ENCODE results near the gene CLDN6.

CLDN6 gene

GRCh38 chr16:3017344-3017743, 639 bp downstream of the CLDN6 start:
- no peak overlapping the region for H3K4me3 ChIP-seq (replicated peaks in 1 of 2; ENCODE audit: low read depth in 2 of 2, low read length in 2 of 2)
- TF ChIP-seq, protein P1, sequence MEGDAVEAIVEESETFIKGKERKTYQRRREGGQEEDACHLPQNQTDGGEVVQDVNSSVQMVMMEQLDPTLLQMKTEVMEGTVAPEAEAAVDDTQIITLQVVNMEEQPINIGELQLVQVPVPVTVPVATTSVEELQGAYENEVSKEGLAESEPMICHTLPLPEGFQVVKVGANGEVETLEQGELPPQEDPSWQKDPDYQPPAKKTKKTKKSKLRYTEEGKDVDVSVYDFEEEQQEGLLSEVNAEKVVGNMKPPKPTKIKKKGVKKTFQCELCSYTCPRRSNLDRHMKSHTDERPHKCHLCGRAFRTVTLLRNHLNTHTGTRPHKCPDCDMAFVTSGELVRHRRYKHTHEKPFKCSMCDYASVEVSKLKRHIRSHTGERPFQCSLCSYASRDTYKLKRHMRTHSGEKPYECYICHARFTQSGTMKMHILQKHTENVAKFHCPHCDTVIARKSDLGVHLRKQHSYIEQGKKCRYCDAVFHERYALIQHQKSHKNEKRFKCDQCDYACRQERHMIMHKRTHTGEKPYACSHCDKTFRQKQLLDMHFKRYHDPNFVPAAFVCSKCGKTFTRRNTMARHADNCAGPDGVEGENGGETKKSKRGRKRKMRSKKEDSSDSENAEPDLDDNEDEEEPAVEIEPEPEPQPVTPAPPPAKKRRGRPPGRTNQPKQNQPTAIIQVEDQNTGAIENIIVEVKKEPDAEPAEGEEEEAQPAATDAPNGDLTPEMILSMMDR (IDR thresholded peaks at IDR 0.05; ENCODE audit: low read depth, low read length), result no peak
- no peak for DNase-seq (ENCODE audit: low read depth in 2 of 2)

GRCh38 chr16:3015865-3016521, 2.0 kb downstream of the CLDN6 start:
- H3K4me3 ChIP-seq (replicated peaks in 1 of 2; ENCODE audit: low read depth in 2 of 2, low read length in 2 of 2), result no peak overlapping the region
- DNase-seq (ENCODE audit: low read depth in 2 of 2), result no peak
- TF ChIP-seq, protein P1 (IDR thresholded peaks at IDR 0.05; ENCODE audit: low read depth, low read length), result no peak

GRCh38 chr16:3014971-3015370, 3.0 kb downstream of the CLDN6 start:
- DNase-seq (ENCODE audit: low read depth in 2 of 2), result no peak
- TF ChIP-seq, protein P1 (IDR thresholded peaks at IDR 0.05; ENCODE audit: low read depth, low read length), result no peak
- no peak overlapping the region for H3K4me3 ChIP-seq (replicated peaks in 1 of 2; ENCODE audit: low read depth in 2 of 2, low read length in 2 of 2)

DNA sequence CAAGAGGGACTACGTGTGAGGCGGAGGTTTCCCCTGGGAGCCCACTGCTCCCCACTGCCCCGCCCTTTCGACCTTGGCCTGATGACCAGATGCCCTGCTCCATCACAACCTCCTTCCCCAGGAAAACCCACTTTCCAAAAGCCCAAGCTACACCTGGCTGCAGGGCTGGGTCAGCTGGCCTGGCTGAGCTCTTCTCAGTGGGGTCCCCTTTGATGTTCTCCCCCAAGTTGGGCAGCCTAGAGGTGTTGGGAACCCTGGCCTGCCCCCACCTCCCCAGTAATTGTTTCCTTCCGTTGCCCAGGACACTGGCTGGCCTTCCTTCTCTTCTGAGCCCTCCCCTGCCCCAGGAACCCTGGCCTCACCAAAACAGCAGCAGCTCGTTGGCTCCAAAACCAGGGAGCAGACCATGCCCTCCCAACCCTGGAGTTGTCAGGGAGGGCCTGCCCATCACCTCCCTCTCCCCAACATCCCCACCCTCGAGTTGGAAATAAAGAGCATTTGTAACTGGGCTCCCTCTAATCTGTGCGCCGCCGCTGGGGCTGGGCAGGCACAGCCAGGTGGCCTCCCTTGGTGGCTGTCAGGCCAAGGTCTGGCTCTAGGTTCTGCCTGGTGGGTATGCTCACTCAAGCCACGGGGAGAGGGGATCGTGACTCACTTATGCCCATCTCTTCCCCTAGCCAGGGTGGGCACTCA, 3.8 kb downstream of the CLDN6 start:
- DNase-seq (ENCODE audit: low read depth in 2 of 2), result no peak
- no peak overlapping the region for H3K4me3 ChIP-seq (replicated peaks in 1 of 2; ENCODE audit: low read depth in 2 of 2, low read length in 2 of 2)
- TF ChIP-seq, protein P1 (IDR thresholded peaks at IDR 0.05; ENCODE audit: low read depth, low read length), result no peak

DNA sequence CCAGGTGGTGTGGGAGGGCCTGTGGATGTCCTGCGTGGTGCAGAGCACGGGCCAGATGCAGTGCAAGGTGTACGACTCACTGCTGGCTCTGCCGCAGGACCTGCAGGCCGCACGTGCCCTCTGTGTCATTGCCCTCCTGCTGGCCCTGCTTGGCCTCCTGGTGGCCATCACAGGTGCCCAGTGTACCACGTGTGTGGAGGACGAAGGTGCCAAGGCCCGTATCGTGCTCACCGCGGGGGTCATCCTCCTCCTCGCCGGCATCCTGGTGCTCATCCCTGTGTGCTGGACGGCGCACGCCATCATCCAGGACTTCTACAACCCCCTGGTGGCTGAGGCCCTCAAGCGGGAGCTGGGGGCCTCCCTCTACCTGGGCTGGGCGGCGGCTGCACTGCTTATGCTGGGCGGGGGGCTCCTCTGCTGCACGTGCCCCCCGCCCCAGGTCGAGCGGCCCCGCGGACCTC, 4.5 kb downstream of the CLDN6 start:
- DNase-seq (ENCODE audit: low read depth in 2 of 2), result no peak
- H3K4me3 ChIP-seq (replicated peaks in 1 of 2; ENCODE audit: low read depth in 2 of 2, low read length in 2 of 2), result no peak overlapping the region
- TF ChIP-seq, protein P1 (IDR thresholded peaks at IDR 0.05; ENCODE audit: low read depth, low read length), result no peak

GRCh38 chr16:3012828-3013420, 5.1 kb downstream of the CLDN6 start, which contains the start of gene CLDN9:
CLDN9 (plus strand) TSS chr16:3012923; CDS start chr16:3013363, 440 bp downstream.
- TF ChIP-seq, protein P1 (IDR thresholded peaks at IDR 0.05; ENCODE audit: low read depth, low read length), result no peak
- DNase-seq (ENCODE audit: low read depth in 2 of 2), result no peak
- no peak within 1 kb of the TSS for H3K4me3 ChIP-seq (replicated peaks in 1 of 2; ENCODE audit: low read depth in 2 of 2, low read length in 2 of 2)

Data from cardiac fibroblast (primary cell).